SK-N-MC (cell line): Measurements from ENCODE around the gene CCL20.
"Not testable (repeated sequence)": the region's sequence is repeated elsewhere in the genome, so short reads cannot be mapped to it uniquely, and the experiment has no call there.

ENCODE experiments used
- DNase-seq: peaks from one replicate; pipeline ENCODE4 v3.0.0-alpha.2; 2011; ENCODE audit warnings: low read depth, low spot score
- H3K27ac ChIP-seq: fragments of 200-600 bp; sonication (generic); 2 replicates; pipeline ENCODE4 v1.5.1; 2016; ENCODE audit warnings: mixed run types
- H3K36me3 ChIP-seq: fragments of 200-600 bp; sonication (generic); 2 replicates; pipeline ENCODE4 v1.6.1; 2017; ENCODE audit warnings: antibody characterized with exemption, low read length, mixed read lengths; ENCODE audit not compliant: insufficient read depth
- H3K4me3 ChIP-seq: fragments of 200-600 bp; sonication (generic); 2 replicates; pipeline ENCODE4 v1.5.1; 2016
- H3K9ac ChIP-seq: fragments of 200-600 bp; sonication (generic); 2 replicates; pipeline ENCODE4 v1.8.0; 2017; ENCODE audit warnings: mixed run types, mixed read lengths; ENCODE audit not compliant: insufficient read length
- H3K9me3 ChIP-seq: fragments of 200-600 bp; sonication (generic); 2 replicates; pipeline ENCODE4 v1.6.1; 2017; ENCODE audit warnings: low read depth, mild to moderate bottlenecking, antibody characterized with exemption, low read length, moderate library complexity, mixed read lengths
- EZH2 ChIP-seq: fragments of 200-600 bp; sonication (generic); IDR thresholded peaks from one replicate; pipeline ENCODE4 v1.6.1; 2017; ENCODE audit warnings: antibody characterized with exemption
- FOXP2 ChIP-seq: optimal IDR thresholded peaks from 2 replicates; pipeline ENCODE3; 2011; ENCODE audit warnings: mild to moderate bottlenecking, moderate library complexity; ENCODE audit not compliant: insufficient read depth; ENCODE audit errors: extremely low read length, control extremely low read depth
- POLR2AphosphoS5 ChIP-seq: IDR thresholded peaks from 2 replicates; pipeline ENCODE4 v1.6.1; 2012; ENCODE audit warnings: mild to moderate bottlenecking, low read depth, low read length, borderline replicate concordance

CCL20 gene

GRCh38 chr2:227796045-227796711 is 17.5 kb upstream of the CCL20 start:
- TF ChIP-seq FOXP2 (no peak), EZH2 (no peak), POLR2AphosphoS5 (no peak)
- H3K9ac ChIP-seq: no peak overlapping the region
- no peak for DNase-seq
- no peaks in the 10 kb centered on the region for H3K36me3 ChIP-seq
- H3K4me3 ChIP-seq: no peak overlapping the region
- no peak overlapping the region for H3K27ac ChIP-seq
- H3K9me3 ChIP-seq: no peaks in the 10 kb centered on the region

- DNase-seq, H3K36me3 ChIP-seq, H3K9me3 ChIP-seq, H3K9ac ChIP-seq, H3K27ac ChIP-seq, H3K4me3 ChIP-seq: not testable (repeated sequence)
Measured at GRCh38 chr2:227796768-227797167, 16.9 kb upstream of the CCL20 start.

GRCh38 chr2:227799202-227799601 is 14.4 kb upstream of the CCL20 start:
- Histone ChIP-seq H3K9me3 (no peaks in the 10 kb centered on the region), H3K4me3 (no peak overlapping the region), H3K36me3 (no peaks in the 10 kb centered on the region), H3K9ac (no peak overlapping the region), H3K27ac (peak overlapping the region; percentile 54; the same call in 1 of the 2 replicates)
- no peak for DNase-seq
- no peak for TF ChIP-seq POLR2AphosphoS5

GRCh38 chr2:227802882-227803281 is 10.8 kb upstream of the CCL20 start:
- no peak for DNase-seq
- H3K4me3 ChIP-seq: no peak overlapping the region
- TF ChIP-seq FOXP2 (no peak), POLR2AphosphoS5 (no peak), EZH2 (no peak)
- H3K9me3 ChIP-seq: no peaks in the 10 kb centered on the region
- H3K27ac ChIP-seq: no peak overlapping the region
- H3K36me3 ChIP-seq: no peaks in the 10 kb centered on the region
- H3K9ac ChIP-seq: no peak overlapping the region

GRCh38 chr2:227804975-227805374 is 8.7 kb upstream of the CCL20 start:
- DNase-seq: no peak
- Histone ChIP-seq H3K4me3 (no peak overlapping the region), H3K9me3 (no peaks in the 10 kb centered on the region), H3K9ac (no peak overlapping the region), H3K27ac (no peak overlapping the region), H3K36me3 (no peaks in the 10 kb centered on the region)
- TF ChIP-seq FOXP2 (no peak), POLR2AphosphoS5 (no peak), EZH2 (no peak)

GRCh38 chr2:227805578-227805977 is 8.1 kb upstream of the CCL20 start:
- no peak overlapping the region for H3K4me3 ChIP-seq
- no peaks in the 10 kb centered on the region for H3K9me3 ChIP-seq
- H3K27ac ChIP-seq: no peak overlapping the region
- H3K36me3 ChIP-seq: no peaks in the 10 kb centered on the region
- no peak for DNase-seq
- H3K9ac ChIP-seq: no peak overlapping the region
- TF ChIP-seq FOXP2: no peak
- no peak for TF ChIP-seq POLR2AphosphoS5
- TF ChIP-seq EZH2: no peak

- no peak for TF ChIP-seq POLR2AphosphoS5
- no peak for TF ChIP-seq FOXP2
- no peak for TF ChIP-seq EZH2
- no peak overlapping the region for H3K9ac ChIP-seq
- DNase-seq: no peak
- H3K36me3 ChIP-seq: no peaks in the 10 kb centered on the region
- no peak overlapping the region for H3K4me3 ChIP-seq
- H3K9me3 ChIP-seq: no peaks in the 10 kb centered on the region
- H3K27ac ChIP-seq: no peak overlapping the region
Measured at GRCh38 chr2:227808936-227809335, 4.7 kb upstream of the CCL20 start.

- no peak overlapping the region for H3K9ac ChIP-seq
- no peaks in the 10 kb centered on the region for H3K9me3 ChIP-seq
- H3K4me3 ChIP-seq: no peak overlapping the region
- no peaks in the 10 kb centered on the region for H3K36me3 ChIP-seq
- DNase-seq: no peak
- TF ChIP-seq POLR2AphosphoS5 (no peak), FOXP2 (no peak)
- H3K27ac ChIP-seq: no peak overlapping the region
Measured at GRCh38 chr2:227812001-227812400, 1.6 kb upstream of the CCL20 start.

- no peak for TF ChIP-seq POLR2AphosphoS5
- no peak for TF ChIP-seq EZH2
- TF ChIP-seq FOXP2: no peak
- H3K9me3 ChIP-seq: no peaks in the 10 kb centered on the region
- no peak overlapping the region for H3K27ac ChIP-seq
- DNase-seq: no peak
- H3K36me3 ChIP-seq: no peaks in the 10 kb centered on the region
- H3K9ac ChIP-seq: no peak overlapping the region
- H3K4me3 ChIP-seq: no peak overlapping the region
Measured at GRCh38 chr2:227813229-227813561, 447 bp upstream of the CCL20 start.
